Large intestine (tissue), 3 donors: ENCODE results near the gene PPEF1. TPM values are rescaled to one million over a fixed set of nuclear protein-coding genes. Genes with fewer than 3 reads are reported as not detected.
"Not testable (repeated sequence)": the region's sequence is repeated elsewhere in the genome, so short reads cannot be mapped to it uniquely, and the experiment has no call there.

ENCODE experiments used
- DNase-seq, 2 donors: peaks; one replicate each; pipeline versions ENCODE4 v3.0.0 to v3.0.0-alpha.2; 2013
- H3K27ac ChIP-seq: one replicate; pipeline ENCODE4 v1.5.1; 2013; ENCODE audit warnings: low read length
- H3K27me3 ChIP-seq: 2 replicates; pipeline ENCODE4 v1.6.1; 2013; ENCODE audit warnings: low read length; ENCODE audit not compliant: control insufficient read depth, insufficient read depth
- H3K36me3 ChIP-seq: 2 replicates; pipeline ENCODE4 v1.6.1; 2013; ENCODE audit warnings: low read length; ENCODE audit not compliant: control insufficient read depth, insufficient read depth
- H3K4me1 ChIP-seq: one replicate; pipeline ENCODE4 v1.6.1; 2013; ENCODE audit warnings: low read length; ENCODE audit not compliant: control insufficient read depth, insufficient read depth
- H3K4me3 ChIP-seq: one replicate; pipeline ENCODE4 v1.5.1; 2013; ENCODE audit warnings: low read length
- H3K9me3 ChIP-seq: one replicate; pipeline ENCODE4 v1.6.1; 2013; ENCODE audit warnings: mild to moderate bottlenecking, low read depth, low read length, moderate library complexity; ENCODE audit not compliant: control insufficient read depth
- WGBS: methylation state at CpG from one replicate; pipeline ENCODE4 v1.1.5; 2013; ENCODE audit warnings: low lambda C conversion rate; ENCODE audit not compliant: insufficient coverage; 5-methylcytosine and 5-hydroxymethylcytosine counted together
- polyA plus RNA-seq: library from polyadenylated mRNA; unstranded; fragments of 120-200 nt; gene quantifications from one replicate; pipeline ENCODE4 v1.2.1, GENCODE V29; 2013

PPEF1 gene
- polyA plus RNA-seq, 1 donor: 1.7 TPM

DNA sequence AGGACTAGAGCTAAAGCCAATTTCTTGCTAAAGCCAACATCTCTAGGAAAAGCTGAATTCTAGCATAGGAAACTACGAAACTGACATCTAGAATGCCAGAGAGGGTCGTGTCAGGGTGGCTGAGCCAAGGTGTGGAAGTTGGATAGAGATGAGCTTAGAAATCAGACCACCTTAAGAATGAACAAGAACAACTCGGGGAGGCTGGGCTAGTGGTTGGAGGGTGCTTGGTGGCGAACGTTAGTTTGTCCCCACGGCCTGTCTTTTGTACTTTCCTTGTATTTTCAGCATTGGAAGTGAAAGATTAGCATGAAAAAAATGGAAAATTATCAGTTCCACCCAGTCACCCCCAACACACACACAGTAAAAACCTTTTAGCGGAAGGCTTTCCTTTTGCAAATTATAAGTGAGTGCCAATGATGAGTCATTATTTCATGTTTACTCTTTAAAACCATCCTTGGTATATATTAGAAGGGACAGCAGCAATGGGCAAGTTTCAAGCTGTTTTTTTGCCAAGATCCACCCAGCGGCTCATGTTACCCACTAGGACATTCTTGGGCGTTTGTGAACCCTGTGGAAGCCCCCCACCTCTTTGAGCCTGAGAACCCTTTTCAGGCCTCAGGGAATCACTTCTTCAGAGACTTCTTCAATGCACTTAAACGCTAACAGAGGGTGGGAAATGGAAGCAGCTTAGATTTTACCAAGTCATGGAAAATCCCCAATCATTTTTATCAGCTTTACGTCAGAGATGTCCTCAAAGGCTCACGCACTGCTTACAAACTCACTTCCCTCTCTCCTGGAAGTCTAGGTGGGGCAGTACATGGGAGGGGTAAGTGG is 4.9 kb upstream of the PPEF1 start:
- Histone ChIP-seq H3K9me3 (no peaks in the 10 kb centered on the region), H3K36me3 (no peaks in the 10 kb centered on the region), H3K4me3 (no peak overlapping the region), H3K27ac (no peak overlapping the region), H3K27me3 (no peaks in the 10 kb centered on the region), H3K4me1 (no peaks in the 10 kb centered on the region)
- DNase-seq: no peak
- no CpG with 5 or more reads among the region's 12 CpGs for WGBS

DNA sequence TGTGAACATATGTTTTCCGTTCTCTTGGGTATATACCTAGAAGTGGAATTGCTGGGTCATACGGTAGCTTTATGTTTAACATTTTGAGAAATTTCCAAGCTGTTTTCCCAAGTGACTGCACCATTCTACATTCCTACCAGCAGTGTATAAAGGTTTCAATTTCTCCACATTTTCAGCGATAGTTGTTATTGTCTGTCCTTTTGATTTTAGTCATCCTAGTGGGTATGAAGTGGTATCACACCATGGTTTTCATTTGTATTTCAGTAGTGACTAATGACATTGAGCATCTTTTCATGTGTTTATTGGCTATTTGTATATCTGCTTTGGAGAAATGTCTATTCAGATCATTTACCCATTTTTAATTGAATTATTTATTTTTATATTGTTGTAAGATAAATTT is 2.4 kb downstream of the PPEF1 start:
- no CpG with 5 or more reads among the region's 3 CpGs for WGBS
- H3K36me3 ChIP-seq: no peaks in the 10 kb centered on the region
- no peaks in the 10 kb centered on the region for H3K4me1 ChIP-seq
- no peaks in the 10 kb centered on the region for H3K27me3 ChIP-seq
- H3K4me3 ChIP-seq: no peak overlapping the region
- H3K9me3 ChIP-seq: no peaks in the 10 kb centered on the region
- DNase-seq: no peak
- no peak overlapping the region for H3K27ac ChIP-seq

DNA sequence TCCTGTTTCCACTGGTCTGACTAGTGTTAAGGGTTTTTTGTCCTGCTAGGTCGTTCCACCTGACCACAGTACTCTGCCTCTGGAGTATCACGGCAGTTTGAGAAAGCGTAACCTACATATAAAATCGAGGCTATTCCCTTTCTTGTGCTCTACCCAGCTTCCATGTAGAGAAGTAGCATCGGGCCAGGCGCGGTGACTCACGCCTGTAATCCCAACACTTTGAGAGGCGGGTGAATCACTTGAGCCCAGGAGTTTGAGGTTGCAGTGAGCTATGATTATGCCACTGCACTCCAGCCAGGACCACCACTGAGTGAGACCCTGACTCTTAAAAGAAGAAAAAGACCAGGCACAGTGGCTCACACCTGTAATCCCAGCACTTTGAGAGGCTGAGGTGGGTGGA is 7.5 kb downstream of the PPEF1 start:
- H3K36me3 ChIP-seq: no peaks in the 10 kb centered on the region
- H3K27me3 ChIP-seq: no peaks in the 10 kb centered on the region
- H3K4me3 ChIP-seq: no peak overlapping the region
- no peaks in the 10 kb centered on the region for H3K4me1 ChIP-seq
- no peak for DNase-seq
- H3K9me3 ChIP-seq: no peaks in the 10 kb centered on the region
- H3K27ac ChIP-seq: no peak overlapping the region
- no CpG with 5 or more reads among the region's 9 CpGs for WGBS

DNA sequence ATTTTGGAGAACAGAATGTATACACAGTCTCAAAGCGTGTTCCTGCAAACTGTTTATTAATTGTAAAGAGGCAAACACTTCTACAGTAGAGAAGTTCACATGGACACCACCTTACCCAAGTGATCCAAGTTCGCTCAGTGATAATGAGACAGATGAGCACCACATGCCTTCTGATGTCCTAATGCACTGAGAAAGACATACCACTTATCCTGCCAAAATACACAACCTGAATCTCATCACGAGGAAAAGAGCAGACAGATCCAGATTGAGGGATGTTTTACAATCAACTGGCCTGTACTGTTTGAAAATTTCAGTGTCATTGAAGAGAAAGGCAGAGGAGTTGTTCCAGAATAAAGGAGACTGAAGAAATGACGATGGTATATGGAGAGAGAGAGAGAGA is 12.4 kb downstream of the PPEF1 start:
- DNase-seq: no peak
- Histone ChIP-seq H3K36me3 (no peaks in the 10 kb centered on the region), H3K27ac (no peak overlapping the region), H3K27me3 (no peaks in the 10 kb centered on the region), H3K4me1 (no peaks in the 10 kb centered on the region), H3K9me3 (no peaks in the 10 kb centered on the region), H3K4me3 (no peak overlapping the region)
- WGBS: no CpG with 5 or more reads among the region's 4 CpGs

DNA sequence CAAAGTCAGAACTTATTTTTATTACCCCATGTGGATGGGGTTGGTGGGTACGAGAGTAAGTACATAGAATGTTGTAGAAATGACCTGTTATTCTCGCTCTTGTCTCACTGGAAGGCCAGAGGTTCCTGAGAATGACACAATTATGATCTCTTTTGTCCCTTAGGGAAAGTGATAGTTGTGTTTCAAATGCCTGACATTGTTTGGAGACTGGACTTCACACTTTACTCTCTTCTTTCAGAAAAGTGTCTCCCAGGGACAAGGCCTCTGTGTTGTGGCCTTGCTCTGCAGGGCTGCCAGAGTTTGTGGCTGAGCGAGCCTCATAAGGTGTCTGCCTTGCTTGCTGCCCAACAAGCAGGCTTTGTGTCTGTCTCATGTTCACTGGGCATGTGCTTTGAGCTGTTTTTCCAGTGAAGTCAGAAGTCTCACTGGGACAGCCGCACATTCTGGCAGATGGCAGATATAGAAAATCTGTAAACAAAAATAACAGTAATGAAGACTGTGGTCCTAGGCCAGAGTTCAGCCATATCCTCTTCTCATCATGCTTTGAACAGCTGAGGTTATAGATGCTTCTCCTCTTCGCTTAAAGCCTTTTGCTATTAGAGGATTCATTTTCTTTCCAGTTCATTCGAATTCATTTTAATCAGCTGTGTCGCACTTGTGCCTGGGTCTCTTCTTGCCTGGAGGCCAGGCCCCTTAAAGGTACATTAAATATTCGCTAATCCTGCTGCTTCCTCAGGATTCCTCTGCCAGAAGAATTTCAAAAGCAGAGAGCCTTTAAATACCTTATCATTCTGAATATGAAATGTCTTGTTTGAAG is 14.4 kb downstream of the PPEF1 start:
- no CpG with 5 or more reads among the region's 8 CpGs for WGBS
- DNase-seq: no peak
- Histone ChIP-seq H3K9me3 (no peaks in the 10 kb centered on the region), H3K36me3 (no peaks in the 10 kb centered on the region), H3K27ac (no peak overlapping the region), H3K27me3 (no peaks in the 10 kb centered on the region), H3K4me1 (no peaks in the 10 kb centered on the region), H3K4me3 (no peak overlapping the region)

DNA sequence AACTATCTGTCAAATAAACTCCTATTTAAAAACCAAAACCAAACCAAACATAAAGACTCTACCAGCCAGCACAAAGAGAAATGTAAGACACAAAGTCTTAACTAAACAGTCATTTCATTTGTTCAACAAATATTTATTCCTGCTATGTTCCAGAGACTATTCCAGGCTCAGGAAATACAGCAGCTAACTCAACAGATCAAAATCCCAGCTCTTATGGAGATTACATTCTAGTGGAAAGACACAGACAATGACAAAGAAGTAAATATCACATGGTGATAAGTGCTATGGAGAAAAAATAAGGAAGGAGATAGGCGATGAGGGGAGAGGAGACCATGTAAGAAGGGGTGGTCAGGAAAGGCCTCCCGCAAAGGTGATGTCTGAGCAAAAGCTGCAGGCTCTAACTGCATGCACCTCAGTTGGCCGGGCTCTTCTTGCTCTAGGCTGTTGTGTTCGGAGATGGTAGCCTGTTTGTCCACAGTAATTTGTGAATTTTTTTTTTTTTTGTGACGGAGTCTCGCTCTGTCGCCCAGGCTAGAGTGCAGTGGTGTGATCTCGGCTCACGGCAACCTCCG is 15.1 kb downstream of the PPEF1 start:
- no peak for DNase-seq
- Histone ChIP-seq H3K4me1 (no peaks in the 10 kb centered on the region), H3K9me3 (no peaks in the 10 kb centered on the region), H3K36me3 (no peaks in the 10 kb centered on the region), H3K27me3 (no peaks in the 10 kb centered on the region), H3K4me3 (no peak overlapping the region), H3K27ac (no peak overlapping the region)
- no CpG with 5 or more reads among the region's 10 CpGs for WGBS

DNA sequence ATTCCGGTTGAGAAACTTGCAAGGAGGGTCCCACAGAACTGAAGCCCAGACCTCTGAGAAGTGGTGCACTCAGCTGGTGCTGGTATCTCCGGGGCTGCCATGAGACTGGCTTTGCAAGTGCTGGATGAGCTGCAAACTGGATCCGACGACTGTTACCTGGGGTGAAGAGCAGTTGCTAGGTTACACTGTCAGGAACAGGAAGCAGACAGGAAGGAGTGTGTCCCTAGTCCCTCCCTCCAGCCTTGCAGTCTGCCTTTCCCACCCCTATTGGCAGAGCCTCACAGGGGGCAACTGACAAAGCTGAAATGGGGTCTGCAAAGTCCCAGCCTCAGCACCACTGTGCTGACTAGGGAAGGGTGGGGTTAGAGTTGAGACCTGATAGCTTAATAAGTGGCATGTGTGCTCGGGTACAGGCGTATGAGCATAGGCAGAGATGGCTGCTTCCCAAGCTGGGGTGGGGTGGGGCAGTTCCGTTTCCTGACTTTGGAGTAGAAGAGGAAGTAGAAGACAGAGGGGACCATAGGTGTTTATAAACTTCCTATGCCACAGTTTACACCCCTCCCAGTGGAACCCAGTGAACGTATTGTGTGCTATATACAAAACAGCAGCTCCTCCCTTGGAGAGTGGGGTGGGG is 18.0 kb downstream of the PPEF1 start:
- DNase-seq: no peak
- WGBS: no CpG with 5 or more reads among the region's 8 CpGs

DNA sequence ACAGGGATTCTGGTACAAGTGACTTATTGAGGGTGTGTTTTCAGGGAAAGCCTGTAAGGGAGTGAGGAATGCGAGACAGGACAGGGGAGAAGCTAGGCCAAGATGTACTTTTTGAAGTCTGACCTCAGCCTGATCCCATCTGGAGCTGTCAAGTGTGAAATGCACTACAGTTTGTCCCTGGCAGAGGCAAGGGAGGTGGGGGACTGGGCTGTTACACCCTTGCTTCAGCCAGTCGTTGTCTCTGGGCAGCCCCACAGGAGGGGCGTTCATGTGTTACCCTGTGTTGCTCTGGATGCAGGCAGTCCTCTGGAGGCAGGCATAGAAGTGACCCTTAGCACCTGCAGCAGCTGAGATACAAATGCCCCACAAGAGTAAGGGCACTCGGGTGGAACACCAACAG is 25.8 kb downstream of the PPEF1 start:
- Histone ChIP-seq H3K4me3 (no peak overlapping the region), H3K4me1 (no peaks in the 10 kb centered on the region), H3K27ac (no peak overlapping the region), H3K9me3 (no peaks in the 10 kb centered on the region), H3K36me3 (no peaks in the 10 kb centered on the region), H3K27me3 (no peaks in the 10 kb centered on the region)
- no CpG with 5 or more reads among the region's 4 CpGs for WGBS
- no peak for DNase-seq

More for the DNA sequence above, 18.0 kb downstream of the PPEF1 start:
- no peaks in the 10 kb centered on the region for H3K9me3 ChIP-seq
- no peaks in the 10 kb centered on the region for H3K36me3 ChIP-seq
- H3K27ac ChIP-seq: no peak overlapping the region
- H3K27me3 ChIP-seq: no peaks in the 10 kb centered on the region
- no peak overlapping the region for H3K4me3 ChIP-seq
- H3K4me1 ChIP-seq: no peaks in the 10 kb centered on the region

DNA sequence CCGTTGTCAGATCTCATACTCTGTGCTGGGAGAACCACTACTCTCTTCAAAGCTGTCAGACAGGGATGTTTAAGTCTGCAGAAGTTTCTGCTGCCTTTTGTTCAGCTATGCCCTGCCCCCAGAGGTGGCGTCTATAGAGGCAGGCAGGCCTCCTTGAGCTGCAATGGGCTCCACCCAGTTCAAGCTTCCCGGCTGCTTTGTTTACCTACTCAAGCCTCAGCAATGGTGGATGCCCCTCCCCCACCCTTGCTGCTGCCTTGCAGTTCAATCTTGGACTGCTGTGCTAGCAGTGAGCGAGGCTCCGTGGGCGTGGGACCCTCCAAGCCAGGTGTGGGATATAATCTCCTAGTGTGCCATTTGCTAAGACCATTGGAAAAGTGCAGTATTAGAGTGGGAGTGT is 32.2 kb downstream of the PPEF1 start:
- H3K27me3 ChIP-seq, H3K36me3 ChIP-seq, H3K4me3 ChIP-seq, H3K4me1 ChIP-seq, DNase-seq, H3K27ac ChIP-seq, H3K9me3 ChIP-seq: not testable (repeated sequence)
- WGBS: no CpG with 5 or more reads among the region's 6 CpGs

DNA sequence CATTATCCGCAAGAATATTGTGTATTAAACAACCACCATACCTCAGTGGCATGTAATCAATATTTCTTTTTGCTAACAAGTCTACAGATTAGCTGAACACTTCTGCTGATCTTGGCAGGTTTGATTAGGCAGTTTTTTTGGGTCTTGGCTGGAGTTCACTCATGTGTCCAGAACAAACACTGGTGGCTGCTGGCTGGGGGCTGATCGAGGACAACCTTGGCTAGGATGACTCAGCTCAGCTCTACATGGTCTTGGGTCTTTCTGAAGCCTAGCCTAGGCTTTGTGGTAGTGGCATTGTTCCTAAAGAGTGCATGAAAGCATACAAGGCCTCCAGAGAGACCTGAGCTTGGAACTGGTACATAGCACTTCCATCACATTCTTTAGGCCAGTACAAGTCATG is 41.1 kb downstream of the PPEF1 start:
- DNase-seq: no peak
- Histone ChIP-seq H3K27ac (no peak overlapping the region), H3K27me3 (no peaks in the 10 kb centered on the region), H3K36me3 (no peaks in the 10 kb centered on the region), H3K9me3 (no peaks in the 10 kb centered on the region), H3K4me3 (no peak overlapping the region), H3K4me1 (no peaks in the 10 kb centered on the region)
- no CpG with 5 or more reads among the region's 2 CpGs for WGBS
